SK-N-SH (cell line): ENCODE measurements around the gene SSTR4. TPM values are rescaled to one million over a fixed set of nuclear protein-coding genes. Genes with fewer than 3 reads are reported as not detected.

Experiments used
- CTCF ChIA-PET: fragments of 300-600, 350-600 bp; formaldehyde crosslinking; extraction: SDS; loops from one replicate; lab custom pipeline; 2021; lab: Yijun Ruan, JAX
- POLR2A ChIA-PET: fragments of 350-600 bp; sonication (Branson Sonifier 250); formaldehyde crosslinking; extraction: SDS; loops from one replicate; lab custom pipeline; 2020; ENCODE audit warnings: antibody characterized with exemption, inconsistent platforms; lab: Yijun Ruan, JAX
- DNase-seq: peaks from one replicate; pipeline ENCODE4 v3.0.0; 2012
- H2AFZ ChIP-seq: fragments of 200-600 bp; sonication (generic); 2 replicates; pipeline ENCODE4 v1.8.1; 2016; ENCODE audit warnings: antibody characterized with exemption, mild to moderate bottlenecking, low read depth
- H3F3A ChIP-seq: fragments of 200-600 bp; sonication (generic); replicated peaks from 2 replicates; pipeline ENCODE3; 2016; ENCODE audit warnings: antibody characterized with exemption, mild to moderate bottlenecking; ENCODE audit not compliant: insufficient read depth
- H3K27ac ChIP-seq, 2 experiments: fragments of 200-500 bp in 1 of 2; fragments of 200-600 bp in 1 of 2; sonication (Bioruptor generic) in 1 of 2; sonication (generic), shearing (Covaris generic) in 1 of 2; 2 replicates each; pipeline versions ENCODE4 v1.5.1 to v1.6.1; 2014 to 2016; ENCODE audit warnings: low read depth in 2 of 2, inconsistent platforms in 1 of 2, low read length in 1 of 2, mild to moderate bottlenecking in 1 of 2, mixed read lengths in 1 of 2
- H3K27me3 ChIP-seq: fragments of 200-600 bp; sonication (generic), shearing (Covaris generic); 2 replicates; pipeline ENCODE4 v1.6.1; 2016; ENCODE audit warnings: mixed run types; ENCODE audit not compliant: insufficient read depth
- H3K36me3 ChIP-seq, 2 experiments: fragments of 200-500 bp in 1 of 2; fragments of 200-600 bp in 1 of 2; sonication (Bioruptor generic) in 1 of 2; sonication (generic) in 1 of 2; replicated peaks in 1 of 2; 2 replicates each; pipeline versions ENCODE3 to v1.5.1; 2014 to 2016; ENCODE audit warnings: low read length in 1 of 2, mild to moderate bottlenecking in 1 of 2; ENCODE audit not compliant: insufficient read depth in 2 of 2, control insufficient read depth in 1 of 2
- H3K4me1 ChIP-seq, 2 experiments: fragments of 200-500 bp in 1 of 2; fragments of 200-600 bp in 1 of 2; sonication (Bioruptor generic) in 1 of 2; sonication (generic), shearing (Covaris generic) in 1 of 2; 2 replicates each; pipeline versions ENCODE4 v1.5.1 to v1.6.1; 2014 to 2016; ENCODE audit warnings: low read depth in 1 of 2, low read length in 1 of 2, mixed run types in 1 of 2; ENCODE audit not compliant: insufficient read depth in 2 of 2, control insufficient read depth in 1 of 2
- H3K4me2 ChIP-seq: fragments of 200-600 bp; sonication (generic), shearing (Covaris generic); 2 replicates; pipeline ENCODE4 v1.6.1; 2017; ENCODE audit warnings: mixed run types
- H3K4me3 ChIP-seq, 2 experiments: fragments of 200-500 bp in 1 of 2; fragments of 200-600 bp in 1 of 2; sonication (Bioruptor generic) in 1 of 2; sonication (generic), shearing (Covaris generic) in 1 of 2; 2 replicates each; pipeline versions ENCODE4 v1.5.1 to v1.8.1; 2014 to 2016; ENCODE audit warnings: low read depth in 2 of 2, inconsistent platforms in 1 of 2, low read length in 1 of 2, mild to moderate bottlenecking in 1 of 2, mixed read lengths in 1 of 2, moderate library complexity in 1 of 2
- H3K79me2 ChIP-seq: fragments of 200-600 bp; sonication (generic); 2 replicates; pipeline ENCODE4 v1.8.1; 2017; ENCODE audit warnings: mild to moderate bottlenecking; ENCODE audit not compliant: insufficient read depth
- H3K9ac ChIP-seq: fragments of 200-600 bp; sonication (generic); 2 replicates; pipeline ENCODE4 v1.6.1; 2017; ENCODE audit warnings: mixed run types
- H3K9me2 ChIP-seq: fragments of 200-600 bp; sonication (generic); 2 replicates; pipeline ENCODE4 v1.6.1; 2017; ENCODE audit warnings: mixed run types
- H3K9me3 ChIP-seq: fragments of 200-600 bp; sonication (generic); 2 replicates; pipeline ENCODE4 v1.6.1; 2017; ENCODE audit warnings: mixed run types, mild to moderate bottlenecking, moderate library complexity
- H4K20me1 ChIP-seq: fragments of 200-600 bp; sonication (generic); 2 replicates; pipeline ENCODE4 v1.6.1; 2017; ENCODE audit warnings: mild to moderate bottlenecking, mixed run types; ENCODE audit not compliant: insufficient read depth
- CHD2 ChIP-seq: fragments of 150-350 bp; IDR thresholded peaks from 2 replicates; pipeline ENCODE4 v1.6.1; 2018; ENCODE audit warnings: low read length; ENCODE audit not compliant: partially characterized antibody
- ELF1 ChIP-seq: IDR thresholded peaks from 2 replicates; pipeline ENCODE4 v1.4.0; 2012
- EP300 ChIP-seq, 2 experiments: IDR thresholded peaks; 2 replicates each; pipeline versions ENCODE4 v1.4.0 to v1.6.1; 2012; ENCODE audit warnings: borderline replicate concordance in 1 of 2, low read depth in 1 of 2, low read length in 1 of 2
- EZH2phosphoT487 ChIP-seq: fragments of 200-600 bp; sonication (generic); IDR thresholded peaks from 2 replicates; pipeline ENCODE4 v1.6.1; 2017; ENCODE audit warnings: low read depth, mixed run types, mild to moderate bottlenecking, antibody characterized with exemption, moderate library complexity, borderline replicate concordance
- FOSL2 ChIP-seq: IDR thresholded peaks from 2 replicates; pipeline ENCODE4 v1.4.0; 2012; ENCODE audit warnings: low read depth, mild to moderate bottlenecking, moderate library complexity, borderline replicate concordance
- FOXJ3 ChIP-seq: sonication (generic); formaldehyde crosslinking; IDR thresholded peaks from 2 replicates; pipeline ENCODE4 v1.5.1; 2020; ENCODE audit warnings: mild to moderate bottlenecking, missing genetic modification reagents
- FOXM1 ChIP-seq: IDR thresholded peaks from 2 replicates; pipeline ENCODE4 v1.4.0; 2012; ENCODE audit warnings: low read depth, mild to moderate bottlenecking
- GABPA ChIP-seq: IDR thresholded peaks from 2 replicates; pipeline ENCODE4 v1.4.0; 2012; ENCODE audit warnings: low read depth, mild to moderate bottlenecking
- MAX ChIP-seq: IDR thresholded peaks from 2 replicates; pipeline ENCODE4 v1.4.0; 2012; ENCODE audit warnings: low read depth
- MXI1 ChIP-seq: IDR thresholded peaks from 2 replicates; pipeline ENCODE4 v1.6.1; 2012; ENCODE audit warnings: mild to moderate bottlenecking, low read depth, low read length, improper control_type of control experiment
- NRF1 ChIP-seq: IDR thresholded peaks from 2 replicates; pipeline ENCODE4 v1.6.1; 2012; ENCODE audit warnings: low read depth, mild to moderate bottlenecking, low read length
- POLR2AphosphoS5 ChIP-seq: IDR thresholded peaks from 2 replicates; pipeline ENCODE4 v1.6.1; 2012; ENCODE audit warnings: low read depth, low read length
- RCOR1 ChIP-seq: fragments of 150-350 bp; IDR thresholded peaks from 2 replicates; pipeline ENCODE4 v1.6.1; 2017; ENCODE audit warnings: antibody characterized with exemption, low read length
- REST ChIP-seq: IDR thresholded peaks from 2 replicates; pipeline ENCODE4 v1.6.1; 2012; ENCODE audit warnings: mild to moderate bottlenecking, low read depth, low read length, moderate library complexity
- RXRA ChIP-seq: IDR thresholded peaks from 2 replicates; pipeline ENCODE4 v1.4.0; 2012; ENCODE audit warnings: low read depth, mild to moderate bottlenecking, borderline replicate concordance
- SMC3 ChIP-seq: IDR thresholded peaks from 2 replicates; pipeline ENCODE4 v1.6.1; 2012; ENCODE audit warnings: low read depth, low read length, improper control_type of control experiment
- TAF1 ChIP-seq: IDR thresholded peaks from 2 replicates; pipeline ENCODE4 v1.6.1; 2012; ENCODE audit warnings: low read depth, mild to moderate bottlenecking, low read length, moderate library complexity, borderline replicate concordance
- TCF12 ChIP-seq: IDR thresholded peaks from 2 replicates; pipeline ENCODE4 v1.4.0; 2012
- USF1 ChIP-seq: IDR thresholded peaks from 2 replicates; pipeline ENCODE4 v1.4.0; 2012; ENCODE audit warnings: low read depth, borderline replicate concordance
- ZBTB33 ChIP-seq: IDR thresholded peaks from 2 replicates; pipeline ENCODE4 v1.4.0; 2012; ENCODE audit warnings: low read depth, borderline replicate concordance
- WGBS: methylation state at CpG from one replicate; pipeline ENCODE4 v1.1.6; 2017; ENCODE audit warnings: low lambda C conversion rate; 5-methylcytosine and 5-hydroxymethylcytosine counted together
- polyA plus RNA-seq, 3 experiments: library from polyadenylated mRNA; depleted of rRNA; stranded (reverse); fragments of >200 nt; gene quantifications; 2 replicates each; pipeline ENCODE4 v1.2.3, GENCODE V29; 2012

The SSTR4 gene
- polyA plus RNA-seq, 1 of the 3 experiments (the other 2 are of a cell fraction): not detected

GRCh38 chr20:23052904-23053303, 17.8 kb downstream of the SSTR4 start (continued):
- TF ChIP-seq REST: no peak
- no peak for TF ChIP-seq ZBTB33
- no peak for TF ChIP-seq FOXJ3
- no peak for TF ChIP-seq FOSL2
- no peak for TF ChIP-seq CHD2
- TF ChIP-seq, all 33 proteins: peak for 0

- H3K4me3 ChIP-seq: no peak overlapping the region
- ChIA-PET CTCF (no interaction called here), POLR2A (no interaction called here)
- no peaks in the 10 kb centered on the region for H3K79me2 ChIP-seq
- H3K27ac ChIP-seq: no peak overlapping the region
- H3K4me2 ChIP-seq: no peak overlapping the region
- no peaks in the 10 kb centered on the region for H3K9me3 ChIP-seq
- WGBS: 0% methylated on average over 1 of the region's 1 CpG
- H4K20me1 ChIP-seq: no peaks in the 10 kb centered on the region
- no peaks in the 10 kb centered on the region for H3F3A ChIP-seq
- H3K9ac ChIP-seq: no peak overlapping the region
- no peaks in the 10 kb centered on the region for H3K9me2 ChIP-seq
- peaks cover 25% of the 10 kb centered on the region; the same call in 1 of the 2 replicates for H3K27me3 ChIP-seq
- no peak for DNase-seq
- H3K4me1 ChIP-seq: no peaks in the 10 kb centered on the region
- no peak overlapping the region for H2AFZ ChIP-seq
- H3K36me3 ChIP-seq: no peaks in the 10 kb centered on the region
- no peak for TF ChIP-seq TAF1
- TF ChIP-seq NRF1: no peak
- no peak for TF ChIP-seq EP300 (IDR thresholded peaks at IDR 0.05; ENCODE audit: borderline replicate concordance in 1 of 2, low read depth in 1 of 2, low read length in 1 of 2)
- no peak for TF ChIP-seq GABPA
- TF ChIP-seq SMC3: no peak
- TF ChIP-seq POLR2AphosphoS5: no peak
- TF ChIP-seq FOXM1: no peak
- no peak for TF ChIP-seq USF1
- no peak for TF ChIP-seq RCOR1
- TF ChIP-seq MAX: no peak
- no peak for TF ChIP-seq TCF12
- TF ChIP-seq MXI1: no peak
- no peak for TF ChIP-seq ZBTB33
- no peak for TF ChIP-seq ELF1
- TF ChIP-seq EZH2phosphoT487: no peak
- no peak for TF ChIP-seq RXRA
- no peak for TF ChIP-seq REST
Measured at GRCh38 chr20:23058240-23058639, 23.1 kb downstream of the SSTR4 start.
